Measurements from ENCODE around the gene RALGPS1.
A peak's percentile ranks its signal among the peaks of the same experiment; 100 is the strongest.
"Not testable (repeated sequence)": the region's sequence is repeated elsewhere in the genome, so short reads cannot be mapped to it uniquely, and the experiment has no call there.

The RALGPS1 gene

GRCh38 chr9:126991183-126991582 lies 76.6 kb downstream of the RALGPS1 start:
- DNase-seq, result no peak

GRCh38 chr9:126992427-126992826 lies 77.8 kb downstream of the RALGPS1 start:
- no peak for DNase-seq

GRCh38 chr9:126999315-127000068 lies 84.9 kb downstream of the RALGPS1 start:
- DNase-seq, result no peak

GRCh38 chr9:127004946-127005769 lies 90.6 kb downstream of the RALGPS1 start:
- no peak for DNase-seq

GRCh38 chr9:127005770-127006314 lies 91.3 kb downstream of the RALGPS1 start:
- no peak for DNase-seq

- no peak for DNase-seq
These were observed 93.1 kb downstream of the RALGPS1 start for GRCh38 chr9:127007638-127008037.

- DNase-seq, result no peak
These were observed 93.5 kb downstream of the RALGPS1 start for GRCh38 chr9:127008076-127008475.

- DNase-seq, result no peak
These were observed 97.2 kb downstream of the RALGPS1 start for GRCh38 chr9:127011772-127012171.

GRCh38 chr9:127012250-127012649 lies 97.7 kb downstream of the RALGPS1 start:
- DNase-seq, result no peak

GRCh38 chr9:127013597-127013996 lies 99.0 kb downstream of the RALGPS1 start:
- no peak for DNase-seq

GRCh38 chr9:127014216-127014909 lies 99.8 kb downstream of the RALGPS1 start:
- no peak for DNase-seq

GRCh38 chr9:127014910-127015540 lies 100.4 kb downstream of the RALGPS1 start:
- DNase-seq, result no peak

GRCh38 chr9:127015921-127016512 lies 101.4 kb downstream of the RALGPS1 start:
- no peak for DNase-seq

- DNase-seq, result not testable (repeated sequence)
These were observed 103.4 kb downstream of the RALGPS1 start for GRCh38 chr9:127017979-127018378.

GRCh38 chr9:127018935-127019334 lies 104.4 kb downstream of the RALGPS1 start:
- DNase-seq, result no peak

- DNase-seq, result no peak
These were observed 105.6 kb downstream of the RALGPS1 start for GRCh38 chr9:127020036-127020801.

GRCh38 chr9:127020802-127021078 lies 106.2 kb downstream of the RALGPS1 start:
- no peak for DNase-seq

- DNase-seq, result peak; percentile 53
These were observed 107.2 kb downstream of the RALGPS1 start for GRCh38 chr9:127021664-127022363.

- no peak for DNase-seq
These were observed 108.5 kb downstream of the RALGPS1 start for GRCh38 chr9:127022913-127023660.

- DNase-seq, result no peak
These were observed 110.5 kb downstream of the RALGPS1 start for GRCh38 chr9:127025042-127025441.
